NCI-H2196 (cell line): Measurements from ENCODE around the gene DOCK11.
"Not testable (repeated sequence)": the region's sequence is repeated elsewhere in the genome, so short reads cannot be mapped to it uniquely, and the experiment has no call there.

Experiments used
- DNase-seq: peaks from one replicate; lab custom pipeline; 2025; ENCODE audit not compliant: unreplicated experiment; lab: John Stamatoyannopoulos, UW

Gene DOCK11

DNA sequence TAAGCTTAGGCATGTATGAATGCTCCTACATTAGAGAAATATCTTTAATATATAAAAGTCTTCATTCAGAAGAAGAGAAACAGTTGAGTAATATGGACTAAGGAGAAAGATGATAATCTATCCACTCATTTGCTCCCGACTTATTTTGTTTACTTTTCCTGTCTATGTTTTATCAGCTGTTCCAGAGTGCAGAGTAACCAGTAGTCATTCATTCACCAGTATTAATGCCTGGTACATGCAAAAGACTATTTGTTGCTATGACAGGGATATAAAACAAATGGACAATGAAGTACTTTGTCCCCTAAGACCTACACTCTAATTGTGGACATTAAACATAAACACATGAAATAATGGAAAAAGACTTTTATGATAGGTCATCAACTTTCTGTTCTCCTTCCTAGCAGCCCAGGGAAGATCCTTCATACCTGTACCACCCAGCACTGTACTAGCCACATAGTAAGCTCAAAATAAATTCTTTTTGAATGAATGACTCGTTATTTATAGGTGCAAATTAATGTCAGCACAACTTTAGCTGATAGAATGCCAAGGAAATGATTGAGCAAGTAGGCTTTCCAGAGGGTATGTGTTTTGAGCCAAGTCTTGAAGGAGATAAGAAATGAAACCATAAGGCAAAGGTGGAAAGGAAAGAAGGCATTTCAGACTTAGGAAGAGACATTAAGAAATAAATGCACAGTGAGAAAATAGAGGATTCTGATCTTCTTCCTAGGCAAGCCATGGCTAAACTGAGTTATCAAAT is 186.8 kb downstream of the DOCK11 start:
- DNase-seq = peak; percentile 0

DNA sequence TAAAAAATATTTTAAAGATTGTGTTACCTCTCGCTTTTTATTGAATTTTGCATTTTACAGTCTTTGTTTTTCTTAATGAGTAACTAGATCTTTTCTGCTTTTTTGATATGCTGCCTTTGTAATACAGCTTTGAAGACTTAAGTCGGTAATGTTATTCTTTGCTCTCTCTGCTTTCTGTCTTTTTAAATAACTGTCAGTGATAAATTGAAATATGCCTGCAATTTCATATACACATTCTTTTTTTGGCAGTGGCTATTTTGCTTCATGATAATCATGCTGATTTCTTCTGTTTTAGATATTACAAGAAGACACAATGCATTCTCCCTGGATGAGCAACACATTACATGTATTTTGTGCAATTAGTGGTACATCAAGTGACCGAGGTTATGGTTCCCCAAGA is 189.8 kb downstream of the DOCK11 start:
- no peak for DNase-seq

DNA sequence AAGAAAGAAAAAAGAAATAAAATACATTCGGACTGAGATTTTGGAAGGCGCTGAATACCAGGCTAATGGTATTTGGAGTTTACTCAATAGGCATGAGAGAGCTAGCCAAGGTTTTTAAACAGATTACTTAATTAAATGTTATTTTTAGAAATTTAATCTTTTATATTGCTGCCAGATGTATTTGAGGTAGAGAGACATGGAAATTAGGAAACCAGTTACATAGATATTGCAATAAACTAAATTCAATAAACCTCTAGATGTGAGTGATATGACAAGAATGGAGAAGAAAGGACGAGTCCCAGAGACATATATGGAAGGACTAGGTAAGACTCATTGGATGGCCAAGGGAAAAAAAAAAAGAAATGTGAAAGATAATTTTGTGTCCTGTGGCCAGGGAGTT is 193.3 kb downstream of the DOCK11 start:
- DNase-seq = no peak

DNA sequence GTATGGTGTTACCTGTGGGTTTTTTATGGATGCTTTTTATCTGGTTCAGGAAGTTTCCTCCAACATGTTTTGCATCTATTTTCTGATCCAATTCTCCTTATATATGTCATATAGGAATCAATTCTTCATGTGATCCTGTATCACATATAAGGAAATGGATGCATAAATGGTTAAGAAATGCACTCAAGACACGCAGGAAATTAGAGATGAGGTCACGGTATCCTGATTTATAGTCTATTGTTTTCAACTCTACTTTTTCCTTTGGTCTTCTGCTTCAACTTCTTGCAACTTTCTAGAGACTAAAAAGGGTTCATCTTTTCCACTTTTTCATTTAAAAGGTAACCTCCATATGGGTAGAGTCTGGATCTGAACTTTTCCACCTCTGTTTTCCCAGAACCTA is 198.2 kb downstream of the DOCK11 start:
- DNase-seq = no peak

DNA sequence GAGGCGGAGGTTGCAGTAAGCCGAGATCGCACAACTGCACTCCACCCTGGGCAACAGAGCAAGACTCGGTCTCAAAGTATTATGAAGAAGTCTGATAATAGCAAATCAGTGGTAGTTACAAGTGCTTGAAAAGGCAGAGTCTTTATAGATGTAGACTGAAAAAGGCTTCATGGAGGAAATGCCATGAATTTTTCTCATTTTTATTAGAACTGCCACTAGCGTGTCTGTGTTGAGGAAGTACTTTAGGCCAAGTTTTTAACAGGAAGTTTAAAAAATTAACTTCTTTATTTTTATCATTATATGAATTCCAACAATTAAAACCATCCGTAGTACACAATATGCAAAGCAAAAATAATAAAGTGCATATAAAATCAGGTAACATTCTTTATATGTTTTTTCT is 199.0 kb downstream of the DOCK11 start:
- DNase-seq = no peak

DNA sequence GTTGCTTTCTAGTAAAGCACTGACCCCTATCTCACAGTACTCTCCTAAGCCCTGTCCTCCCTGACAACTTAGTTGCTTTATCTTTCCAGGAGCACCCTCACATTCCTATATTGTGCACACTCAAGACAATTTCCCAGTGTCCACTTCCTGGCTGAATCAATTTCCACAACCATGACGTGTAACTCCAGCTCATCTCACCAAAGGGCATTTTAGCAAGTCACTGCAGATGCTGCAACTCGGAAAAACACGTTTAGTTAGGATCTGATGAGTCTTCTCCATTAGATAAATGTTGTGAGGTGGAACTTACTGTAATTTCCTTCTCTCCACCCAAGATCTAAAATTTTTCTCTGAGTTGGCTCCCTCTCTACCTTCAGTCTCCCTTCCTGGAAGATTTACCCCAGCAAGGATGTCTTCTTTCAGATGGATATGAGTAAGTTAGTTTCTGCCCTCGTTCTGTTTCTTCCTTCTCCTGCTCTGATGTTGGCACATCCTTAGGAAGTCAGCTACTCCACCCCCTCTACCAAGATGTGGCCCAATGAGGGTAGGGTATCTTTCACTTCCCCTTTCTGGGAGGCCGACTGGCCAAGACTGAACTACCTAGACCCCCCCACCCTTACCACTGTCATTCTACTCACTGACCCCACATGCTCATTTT is 203.0 kb downstream of the DOCK11 start:
- DNase-seq = no peak

DNA sequence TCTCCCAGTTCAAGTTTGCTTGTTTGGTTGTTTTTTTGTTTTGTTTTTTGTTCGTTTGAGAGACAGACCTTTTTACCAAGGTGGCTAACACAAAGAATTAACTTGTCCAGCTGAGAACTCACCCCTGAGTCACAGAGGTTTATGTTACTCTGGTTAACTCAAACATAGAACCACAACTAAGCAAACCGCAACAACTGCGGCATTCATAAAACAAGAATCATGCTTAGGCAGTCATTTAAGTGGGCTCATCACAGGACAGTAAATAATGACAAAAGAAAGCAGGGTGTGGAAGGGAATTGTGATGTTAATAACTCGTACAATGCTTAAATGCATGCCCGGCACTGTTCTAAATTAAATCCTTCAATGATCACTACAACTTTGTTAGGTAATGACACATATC is 207.1 kb downstream of the DOCK11 start:
- DNase-seq = no peak

DNA sequence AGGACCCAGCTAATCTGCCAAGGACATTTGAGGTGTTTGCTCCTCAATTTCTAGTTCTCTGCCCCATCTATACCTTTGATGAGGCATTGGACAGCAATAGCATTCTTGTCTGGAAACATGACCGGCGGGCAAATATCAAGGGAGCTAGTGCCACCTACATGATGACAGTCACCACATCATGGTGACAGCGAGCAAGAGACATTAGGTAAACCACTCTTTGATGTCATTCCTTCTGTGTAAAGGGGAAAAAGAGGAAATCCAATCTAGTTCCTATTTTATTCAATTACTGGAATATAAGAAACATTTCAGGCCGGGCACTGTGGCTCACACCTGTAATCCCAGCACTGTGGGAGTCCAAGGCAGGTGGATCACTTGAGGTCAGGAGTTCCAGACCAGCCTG is 211.1 kb downstream of the DOCK11 start:
- DNase-seq = no peak

DNA sequence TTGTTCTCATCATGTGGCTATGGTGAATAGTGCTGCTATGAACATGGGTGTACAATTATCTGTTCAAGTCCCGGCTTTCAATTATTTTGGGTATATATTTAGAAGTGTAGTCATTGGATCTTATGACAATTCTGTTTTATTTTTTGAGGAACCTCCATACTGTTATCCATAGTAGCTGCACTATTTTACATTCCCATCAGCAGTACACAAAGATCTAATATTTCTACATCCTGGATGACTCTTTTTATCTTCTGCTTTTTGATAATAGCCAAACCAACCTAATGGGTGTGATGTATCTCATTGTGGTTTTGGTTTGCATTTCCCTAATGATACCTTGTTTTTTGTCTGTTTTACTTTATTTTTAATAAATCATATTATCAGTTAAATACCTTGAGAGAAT is 218.9 kb downstream of the DOCK11 start:
- DNase-seq = no peak

DNA sequence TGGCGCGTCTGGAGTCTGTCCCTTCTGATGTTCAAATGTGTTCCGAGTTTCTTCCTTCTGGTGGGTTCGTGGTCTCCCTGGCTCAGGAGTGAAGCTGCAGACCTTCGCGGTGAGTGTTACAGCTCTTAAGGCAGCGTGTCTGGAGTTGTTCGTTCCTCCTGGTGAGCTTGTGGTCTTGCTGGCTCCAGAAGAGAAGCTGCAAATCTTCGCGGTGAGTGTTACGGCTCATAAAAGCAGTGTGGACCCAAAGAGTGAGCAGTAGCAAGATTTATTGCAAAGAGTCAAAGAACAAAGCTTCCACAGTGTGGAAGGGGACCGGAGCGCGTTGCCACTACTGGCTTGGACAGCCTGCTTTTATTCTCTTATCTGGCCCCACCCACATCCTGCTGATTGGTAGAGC is 220.3 kb downstream of the DOCK11 start:
- DNase-seq = not testable (repeated sequence)

DNA sequence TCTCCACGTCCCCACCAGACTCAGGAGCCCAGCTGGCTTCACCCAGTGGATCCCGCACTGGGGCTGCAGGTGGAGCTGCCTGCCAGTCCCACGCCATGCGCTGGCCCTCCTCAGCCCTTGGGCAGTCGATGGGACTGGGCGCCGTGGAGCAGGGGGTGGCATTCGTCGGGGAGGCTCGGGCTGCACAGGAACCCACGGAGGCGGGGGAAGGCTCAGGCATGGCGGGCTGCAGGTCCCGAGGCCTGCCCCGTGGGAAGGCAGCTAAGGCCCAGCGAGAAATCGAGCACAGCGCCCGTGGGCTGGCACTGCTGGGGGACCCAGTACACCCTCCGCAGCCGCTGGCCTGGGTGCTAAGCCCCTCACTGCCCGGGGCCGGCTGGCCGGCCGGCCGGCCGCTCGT is 221.2 kb downstream of the DOCK11 start:
- DNase-seq = not testable (repeated sequence)

DNA sequence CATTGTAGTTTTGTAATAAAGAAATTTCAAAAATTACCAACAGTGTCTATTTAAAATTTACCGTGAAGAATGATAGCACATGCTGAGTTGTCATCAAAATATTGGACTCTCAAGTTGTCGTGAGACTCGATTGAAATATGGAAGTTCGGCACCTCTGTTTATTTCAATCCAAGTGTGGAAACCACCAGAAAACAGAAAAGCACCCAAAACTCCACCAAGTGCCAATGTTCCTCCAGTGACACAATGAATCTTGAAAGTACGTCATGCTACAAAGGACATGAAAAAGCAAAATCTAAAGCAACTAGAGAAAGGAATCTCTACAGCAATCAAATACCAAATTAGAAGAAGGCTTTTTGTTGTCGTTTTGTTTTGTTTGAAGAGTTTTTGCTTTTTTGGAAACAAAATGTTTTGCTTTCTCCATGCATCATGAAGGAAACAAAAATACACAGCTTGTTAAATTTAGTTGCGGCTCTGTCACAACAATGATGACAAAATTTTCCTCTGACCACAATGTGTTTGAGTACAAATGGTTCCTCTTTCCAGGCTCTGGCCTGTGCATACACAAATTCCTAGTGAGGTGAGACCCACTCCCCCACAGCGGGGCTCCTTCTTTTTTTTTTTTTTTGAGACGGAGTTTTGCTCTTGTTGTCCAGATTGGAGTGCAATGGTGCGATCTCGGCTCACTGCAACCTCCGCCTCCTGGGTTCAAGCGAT is 222.2 kb downstream of the DOCK11 start:
- DNase-seq = no peak

DNA sequence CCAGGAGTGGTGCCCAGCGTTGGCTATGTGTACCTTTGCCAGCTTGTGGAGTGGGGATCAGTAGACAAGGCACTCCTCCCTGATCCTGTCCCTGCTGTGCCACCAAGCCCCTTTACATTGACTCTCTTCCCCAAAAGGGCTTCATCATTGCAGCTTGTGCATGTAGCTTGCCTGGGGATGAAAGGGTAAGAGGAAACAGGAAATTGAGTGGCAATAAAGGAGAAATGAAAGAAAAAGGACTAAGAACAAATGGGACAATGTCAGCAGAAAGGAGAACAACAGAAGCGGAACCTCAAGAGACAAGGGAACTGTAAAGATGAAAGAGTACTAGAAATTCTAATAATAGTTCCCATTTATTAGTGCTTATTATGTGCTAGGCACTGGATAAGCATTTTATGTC is 223.1 kb downstream of the DOCK11 start:
- DNase-seq = no peak

DNA sequence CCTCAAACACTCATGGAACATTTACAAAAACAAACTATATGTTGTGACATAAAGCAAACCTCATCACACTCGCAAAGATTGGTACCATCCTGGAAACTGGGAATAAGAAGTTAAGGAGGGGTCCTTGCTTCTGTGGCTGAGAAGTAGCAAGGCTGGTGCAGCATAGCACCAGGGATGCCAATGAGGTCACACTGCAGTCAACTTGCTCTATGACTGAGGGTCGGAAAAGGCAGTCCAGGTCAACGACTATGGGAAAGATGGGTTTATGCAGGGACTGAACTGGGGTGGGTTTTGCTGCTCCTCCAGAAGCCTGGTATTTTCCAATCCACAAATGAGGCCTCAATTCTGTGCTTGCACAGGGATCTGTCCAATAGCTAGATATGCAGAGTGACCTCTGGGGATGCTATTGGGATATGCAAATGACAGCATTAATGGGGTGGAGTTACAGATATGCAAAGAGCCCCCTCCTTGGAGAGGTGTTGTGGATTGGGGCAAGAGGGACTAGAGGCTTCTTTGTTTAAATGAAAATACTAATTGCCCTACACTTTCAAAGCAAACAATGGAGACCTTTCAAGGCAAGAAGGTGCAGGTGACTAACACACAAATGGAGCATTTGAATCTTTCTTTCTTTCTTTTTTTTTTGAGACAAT is 224.6 kb downstream of the DOCK11 start:
- DNase-seq = no peak

DNA sequence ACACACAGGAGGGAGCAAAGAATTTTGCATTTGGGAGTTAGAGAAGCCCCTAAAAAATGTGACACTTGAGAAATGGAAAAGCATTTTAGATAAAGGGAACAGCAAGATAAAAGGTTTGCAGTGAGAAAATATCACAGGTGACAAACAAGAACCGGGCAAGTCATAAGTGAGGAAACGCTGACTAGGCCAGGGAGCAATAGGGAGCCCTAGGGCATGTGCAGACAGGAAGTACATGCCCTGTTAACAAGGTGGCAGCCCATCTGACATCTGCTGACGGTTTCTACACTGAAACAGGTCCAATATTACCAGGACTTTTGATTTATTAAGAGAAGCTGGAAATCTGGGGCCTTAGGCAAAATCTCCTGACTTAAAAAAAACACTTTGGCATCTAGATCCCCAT is 227.8 kb downstream of the DOCK11 start:
- no peak for DNase-seq

DNA sequence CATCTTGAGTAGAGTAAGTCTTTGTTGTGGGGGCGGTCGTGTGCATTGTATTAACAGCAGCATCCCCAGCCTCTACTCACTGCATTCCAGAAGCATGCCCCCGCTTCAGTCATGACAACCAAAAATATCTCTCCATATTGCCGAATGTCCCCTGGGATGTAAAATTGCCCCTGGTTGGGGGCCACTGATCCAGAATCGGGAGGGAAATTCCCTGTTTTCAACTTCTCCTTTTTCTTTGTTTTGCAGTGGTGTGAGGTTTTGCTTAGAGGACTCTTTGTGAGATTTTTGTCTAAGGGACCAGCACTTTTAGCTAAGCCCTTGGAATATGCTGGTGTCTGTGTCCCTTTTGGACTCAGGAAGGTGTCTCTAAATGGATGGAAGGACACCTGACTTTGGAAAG is 228.8 kb downstream of the DOCK11 start:
- no peak for DNase-seq

DNA sequence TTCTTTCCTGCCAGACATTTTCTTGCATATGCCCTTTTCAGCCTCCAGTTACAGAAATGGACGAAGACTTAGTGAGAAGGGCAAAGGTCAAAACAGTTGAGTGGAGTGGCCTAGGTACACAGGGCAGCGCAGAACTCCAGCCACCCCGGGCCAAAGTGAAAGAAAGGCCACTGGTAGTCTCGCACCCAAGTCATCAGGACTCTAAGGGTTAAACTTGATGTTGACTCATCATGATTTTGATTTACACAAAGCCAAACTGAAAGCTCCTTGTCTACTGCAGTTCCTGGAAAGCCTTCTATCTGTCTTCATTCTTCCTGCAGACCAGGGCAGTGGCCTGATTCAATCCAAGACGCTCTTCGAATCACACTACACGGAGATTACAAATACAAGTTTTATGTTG is 229.2 kb downstream of the DOCK11 start:
- DNase-seq = no peak

DNA sequence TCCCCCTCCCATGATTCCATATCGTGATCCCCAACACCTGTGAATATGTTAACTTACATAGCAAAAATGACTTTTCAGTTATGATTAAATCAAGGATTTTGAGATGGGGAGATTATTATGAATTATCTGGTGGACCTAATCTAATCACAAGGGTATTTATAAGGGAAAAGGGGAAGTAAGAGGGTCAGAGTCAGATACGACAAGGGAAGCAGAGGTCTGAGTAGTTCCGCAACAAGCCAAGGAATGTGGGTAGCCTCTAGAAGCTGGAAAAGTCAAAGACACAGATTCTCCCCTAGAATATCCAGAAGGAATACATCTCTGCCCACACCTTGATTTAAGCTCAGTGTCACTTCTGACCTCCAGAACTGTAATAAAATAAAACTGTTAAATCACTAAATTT is 230.8 kb downstream of the DOCK11 start:
- DNase-seq = no peak

DNA sequence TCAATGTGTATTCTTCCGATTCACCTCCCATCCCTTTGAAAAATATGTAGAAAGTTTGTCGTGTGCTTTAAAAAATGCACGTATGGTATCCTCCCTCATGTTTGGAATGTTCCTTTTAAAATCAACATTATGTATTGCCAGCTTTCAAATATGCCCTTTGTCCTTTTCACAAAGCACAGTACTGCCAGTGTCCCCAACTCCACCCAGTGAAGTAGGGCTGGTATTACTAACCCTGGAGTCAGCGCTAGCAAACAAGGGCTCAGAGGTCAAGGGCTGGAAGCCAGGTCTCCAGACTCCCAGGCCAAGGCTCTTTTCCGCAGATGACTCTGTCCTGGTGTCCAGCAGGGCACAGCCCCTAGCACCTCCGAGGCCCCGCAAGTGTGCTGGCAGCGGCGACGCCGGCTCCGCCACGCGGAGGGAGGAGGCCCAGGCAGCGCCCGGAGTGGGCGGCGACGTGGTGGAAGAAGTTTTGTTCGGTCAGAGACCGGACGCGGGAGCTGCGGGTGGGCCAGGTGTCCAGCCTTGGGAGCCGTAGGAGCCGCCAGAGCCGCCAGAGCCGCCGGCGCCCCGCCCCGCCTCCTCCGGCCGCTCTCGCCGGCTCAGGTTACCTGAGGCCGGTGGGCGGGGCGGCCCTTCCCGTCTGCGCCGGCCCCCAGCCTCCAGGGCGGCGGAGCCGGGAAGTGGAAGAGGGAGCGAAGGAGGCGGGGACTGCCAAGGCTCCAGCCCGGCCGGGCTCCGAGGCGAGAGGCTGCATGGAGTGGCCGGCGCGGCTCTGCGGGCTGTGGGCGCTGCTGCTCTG is 231.5 kb downstream of the DOCK11 start, which contains the start of gene IL13RA1:
TSS of gene IL13RA1 (plus strand) at position 720 of the 799 bp plus-strand sequence. CDS start at position 753, 33 bp downstream.
- peak; percentile 85 for DNase-seq

DNA sequence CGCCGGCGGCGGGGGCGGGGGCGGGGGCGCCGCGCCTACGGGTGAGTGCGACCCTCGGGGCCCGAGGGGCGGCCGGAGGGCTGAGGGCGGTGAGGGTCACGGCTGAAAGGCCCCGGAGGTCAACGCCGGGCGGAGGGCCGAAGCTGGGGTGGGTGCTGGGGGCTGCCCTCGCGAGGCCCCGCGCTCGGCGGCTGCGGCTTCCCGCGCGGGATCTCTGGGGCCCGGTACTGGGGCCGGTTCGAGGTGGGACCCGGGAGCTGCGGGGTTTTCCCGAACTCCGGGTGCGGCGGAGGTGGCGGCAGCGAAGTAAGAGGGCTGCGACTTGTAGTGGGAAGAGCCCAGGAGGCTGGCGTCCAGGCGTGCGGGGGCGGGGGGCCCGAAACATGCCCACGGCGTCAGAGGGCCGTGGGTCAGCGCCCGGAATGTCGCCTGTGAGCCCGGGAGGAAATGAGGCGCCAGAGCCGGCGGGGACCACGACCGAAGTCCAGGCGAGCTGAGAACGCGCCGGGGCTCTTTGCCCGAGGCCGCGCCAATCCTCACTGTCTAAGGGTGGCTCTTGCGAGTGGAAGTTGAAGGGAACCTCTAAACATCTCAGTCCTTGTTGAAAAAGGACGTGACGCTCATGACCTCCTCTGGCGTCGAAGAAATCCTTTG is 232.2 kb downstream of the DOCK11 start:
- DNase-seq = no peak
